ENCODE measurements around the gene SERINC5. TPM values are rescaled to one million over a fixed set of nuclear protein-coding genes. Genes with fewer than 3 reads are reported as not detected.
A peak's percentile ranks its signal among the peaks of the same experiment; 100 is the strongest.

Gene SERINC5
- total RNA-seq, 3 donors from 2014 or later (not counting 1 experiment from before 2014, with no cell fraction given) = 6.8 to 18.9 (median 14.5) TPM

DNA sequence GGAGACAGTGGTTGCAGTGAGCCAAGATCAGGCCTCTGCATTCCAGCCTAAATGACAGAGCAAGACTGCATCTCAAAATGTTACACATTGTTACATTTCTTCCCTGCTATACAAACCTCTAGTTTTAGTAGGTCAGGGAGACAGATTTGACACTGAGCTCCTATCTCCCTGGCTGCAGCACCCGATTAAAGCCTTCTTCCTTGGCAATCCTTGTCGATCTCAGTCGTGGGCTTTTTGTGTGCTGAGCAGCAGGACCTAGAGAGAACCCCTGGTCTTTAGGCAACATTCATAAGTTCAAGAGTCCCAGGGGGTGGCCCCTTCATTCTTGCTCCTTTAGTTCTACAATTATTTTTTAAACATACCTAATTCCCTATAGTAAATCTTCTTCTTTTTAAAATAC is 13.0 kb downstream of the SERINC5 start:
- Mint-ChIP-seq H3K36me3 (peaks cover 18% of the 10 kb centered on the region), H3K27ac (no peak overlapping the region), H3K27me3 (ENCODE audit: low read depth in 2 of 2) (no peaks in the 10 kb centered on the region), H3K9me3 (peaks cover 2 to 13% of the 10 kb centered on the region in 2 donors), H3K4me3 (no peak overlapping the region), H3K4me1 (peaks cover 8% of the 10 kb centered on the region in 2 donors)
- no peak for ATAC-seq
- TF ChIP-seq, protein P1, sequence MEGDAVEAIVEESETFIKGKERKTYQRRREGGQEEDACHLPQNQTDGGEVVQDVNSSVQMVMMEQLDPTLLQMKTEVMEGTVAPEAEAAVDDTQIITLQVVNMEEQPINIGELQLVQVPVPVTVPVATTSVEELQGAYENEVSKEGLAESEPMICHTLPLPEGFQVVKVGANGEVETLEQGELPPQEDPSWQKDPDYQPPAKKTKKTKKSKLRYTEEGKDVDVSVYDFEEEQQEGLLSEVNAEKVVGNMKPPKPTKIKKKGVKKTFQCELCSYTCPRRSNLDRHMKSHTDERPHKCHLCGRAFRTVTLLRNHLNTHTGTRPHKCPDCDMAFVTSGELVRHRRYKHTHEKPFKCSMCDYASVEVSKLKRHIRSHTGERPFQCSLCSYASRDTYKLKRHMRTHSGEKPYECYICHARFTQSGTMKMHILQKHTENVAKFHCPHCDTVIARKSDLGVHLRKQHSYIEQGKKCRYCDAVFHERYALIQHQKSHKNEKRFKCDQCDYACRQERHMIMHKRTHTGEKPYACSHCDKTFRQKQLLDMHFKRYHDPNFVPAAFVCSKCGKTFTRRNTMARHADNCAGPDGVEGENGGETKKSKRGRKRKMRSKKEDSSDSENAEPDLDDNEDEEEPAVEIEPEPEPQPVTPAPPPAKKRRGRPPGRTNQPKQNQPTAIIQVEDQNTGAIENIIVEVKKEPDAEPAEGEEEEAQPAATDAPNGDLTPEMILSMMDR (IDR thresholded peaks at IDR 0.05) = no peak
- Histone ChIP-seq H3K27me3 (ENCODE audit: control insufficient read depth, insufficient read depth, low read length) (no peaks in the 10 kb centered on the region), H3K4me1 (ENCODE audit: control insufficient read depth, insufficient read depth, low read length) (no peaks in the 10 kb centered on the region), H3K36me3 (ENCODE audit: control insufficient read depth, insufficient read depth, low read length) (peaks cover 1% of the 10 kb centered on the region), H3K27ac (ENCODE audit: low read length) (no peak overlapping the region), H3K4me3 (ENCODE audit: low read length) (no peak overlapping the region), H3K9me3 (ENCODE audit: control insufficient read depth, insufficient read depth, low read length) (peaks cover 12% of the 10 kb centered on the region)
- WGBS (ENCODE audit: insufficient coverage) = 95% methylated on average over 3 of the region's 3 CpGs
- intact Hi-C loops (cut with micrococcal nuclease) = no loop called here
- no peak for DNase-seq

- 66% methylated on average over 6 of the region's 8 CpGs for WGBS (ENCODE audit: insufficient coverage)
- intact Hi-C loops (cut with micrococcal nuclease) = no loop called here
- H3K27me3 ChIP-seq (ENCODE audit: control insufficient read depth, insufficient read depth, low read length) = no peaks in the 10 kb centered on the region
- Mint-ChIP-seq H3K36me3 (peaks cover 18% of the 10 kb centered on the region), H3K27me3 (ENCODE audit: low read depth in 2 of 2) (no peaks in the 10 kb centered on the region), H3K27ac (no peak overlapping the region), H3K4me1 (no peaks in the 10 kb centered on the region), H3K4me3 (no peak overlapping the region), H3K9me3 (peaks cover 2 to 13% of the 10 kb centered on the region in 2 donors)
- H3K27ac ChIP-seq (ENCODE audit: low read length) = no peak overlapping the region
- ATAC-seq (no peak), DNase-seq (peak in 1 of 2 donors; percentile 44)
- peaks cover 12% of the 10 kb centered on the region for H3K9me3 ChIP-seq (ENCODE audit: control insufficient read depth, insufficient read depth, low read length)
- H3K4me3 ChIP-seq (ENCODE audit: low read length) = no peak overlapping the region
- no peaks in the 10 kb centered on the region for H3K4me1 ChIP-seq (ENCODE audit: control insufficient read depth, insufficient read depth, low read length)
- TF ChIP-seq, protein P1 (IDR thresholded peaks at IDR 0.05) = no peak
- peaks cover 1% of the 10 kb centered on the region for H3K36me3 ChIP-seq (ENCODE audit: control insufficient read depth, insufficient read depth, low read length)
Observed at GRCh38 chr5:80240368-80240986, 15.4 kb downstream of the SERINC5 start.

DNA sequence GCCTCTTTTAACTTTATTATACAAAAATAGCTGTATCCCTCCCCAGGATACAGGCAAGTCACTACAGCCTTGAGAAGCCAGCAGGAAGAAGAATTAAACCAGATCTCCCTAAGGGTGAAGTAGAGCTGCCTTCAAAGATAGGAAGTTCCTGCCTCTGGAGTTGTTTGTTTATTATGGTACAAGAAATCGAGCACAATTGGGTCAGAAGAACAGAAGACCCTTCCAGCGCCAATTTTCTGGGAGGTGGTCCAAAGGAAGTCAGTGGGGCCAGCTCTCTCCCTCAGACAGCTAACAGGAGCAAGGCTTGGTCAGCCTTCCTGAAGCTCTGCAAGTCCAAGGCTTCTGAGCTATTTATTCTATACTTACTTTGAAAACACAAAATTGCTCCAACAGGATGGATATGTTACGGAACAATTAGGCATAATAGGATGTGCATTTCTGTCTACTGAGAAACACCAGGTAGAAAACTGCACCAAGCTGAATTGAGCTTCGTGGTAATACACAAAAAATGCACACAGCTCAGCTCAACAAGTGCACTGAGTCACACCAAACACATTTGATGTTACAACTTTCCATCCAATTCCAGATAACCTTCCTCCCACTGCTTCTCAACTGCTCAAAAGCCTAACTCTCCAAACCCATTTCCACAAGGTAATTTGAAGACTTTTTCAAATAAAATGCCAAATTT is 16.0 kb downstream of the SERINC5 start:
- H3K4me3 ChIP-seq (ENCODE audit: low read length) = no peak overlapping the region
- WGBS (ENCODE audit: insufficient coverage) = 58% methylated on average over 4 of the region's 4 CpGs
- H3K36me3 Mint-ChIP-seq = peaks cover 18% of the 10 kb centered on the region
- H3K27me3 Mint-ChIP-seq (ENCODE audit: low read depth in 2 of 2) = no peaks in the 10 kb centered on the region
- H3K27ac ChIP-seq (ENCODE audit: low read length) = no peak overlapping the region
- no peaks in the 10 kb centered on the region for H3K27me3 ChIP-seq (ENCODE audit: control insufficient read depth, insufficient read depth, low read length)
- DNase-seq (no peak), ATAC-seq (no peak)
- peaks cover 3 to 4% of the 10 kb centered on the region in 2 donors for H3K4me1 Mint-ChIP-seq
- H3K9me3 ChIP-seq (ENCODE audit: control insufficient read depth, insufficient read depth, low read length) = peaks cover 12% of the 10 kb centered on the region
- H3K4me1 ChIP-seq (ENCODE audit: control insufficient read depth, insufficient read depth, low read length) = no peaks in the 10 kb centered on the region
- H3K27ac Mint-ChIP-seq = no peak overlapping the region
- intact Hi-C loops (cut with micrococcal nuclease) = no loop called here
- H3K36me3 ChIP-seq (ENCODE audit: control insufficient read depth, insufficient read depth, low read length) = peaks cover 1% of the 10 kb centered on the region
- TF ChIP-seq, protein P1 (IDR thresholded peaks at IDR 0.05) = no peak
- peaks cover 2 to 13% of the 10 kb centered on the region in 2 donors for H3K9me3 Mint-ChIP-seq
- no peak overlapping the region for H3K4me3 Mint-ChIP-seq
